ENCODE measurements around the gene GPR45.
"Not testable (repeated sequence)": the region's sequence is repeated elsewhere in the genome, so short reads cannot be mapped to it uniquely, and the experiment has no call there.

Gene GPR45

GRCh38 chr2:105242286-105242993 lies 897 bp downstream of the GPR45 start:
- no peak overlapping the region for H3K4me3 ChIP-seq (ENCODE audit: low read depth, low read length)
- DNase-seq (ENCODE audit: low read depth) = no peak
- in situ Hi-C loops (cut with HindIII; ENCODE audit: low sequenced_read_pairs) = no loop called here
- no peak for TF ChIP-seq CTCF (IDR thresholded peaks at IDR 0.05; ENCODE audit: low read depth, low read length, missing control alignments)

- no peak overlapping the region for H3K4me3 ChIP-seq (ENCODE audit: low read depth, low read length)
- TF ChIP-seq CTCF (IDR thresholded peaks at IDR 0.05; ENCODE audit: low read depth, low read length, missing control alignments) = peak; percentile 46
- DNase-seq (ENCODE audit: low read depth) = no peak
- in situ Hi-C loops (cut with HindIII; ENCODE audit: low sequenced_read_pairs) = no loop called here
Measured at GRCh38 chr2:105243961-105244360, 2.4 kb downstream of the GPR45 start.

GRCh38 chr2:105244451-105244850 lies 2.9 kb downstream of the GPR45 start:
- no peak overlapping the region for H3K4me3 ChIP-seq (ENCODE audit: low read depth, low read length)
- in situ Hi-C loops (cut with HindIII; ENCODE audit: low sequenced_read_pairs) = no loop called here
- DNase-seq (ENCODE audit: low read depth) = no peak
- no peak for TF ChIP-seq CTCF (IDR thresholded peaks at IDR 0.05; ENCODE audit: low read depth, low read length, missing control alignments)

GRCh38 chr2:105248316-105249070 lies 7.0 kb downstream of the GPR45 start:
- no peak overlapping the region for H3K4me3 ChIP-seq (ENCODE audit: low read depth, low read length)
- in situ Hi-C loops (cut with HindIII; ENCODE audit: low sequenced_read_pairs) = no loop called here
- no peak for DNase-seq (ENCODE audit: low read depth)
- no peak for TF ChIP-seq CTCF (IDR thresholded peaks at IDR 0.05; ENCODE audit: low read depth, low read length, missing control alignments)

GRCh38 chr2:105249181-105249580 lies 7.6 kb downstream of the GPR45 start:
- TF ChIP-seq CTCF (IDR thresholded peaks at IDR 0.05; ENCODE audit: low read depth, low read length, missing control alignments) = no peak
- in situ Hi-C loops (cut with HindIII; ENCODE audit: low sequenced_read_pairs) = no loop called here
- no peak overlapping the region for H3K4me3 ChIP-seq (ENCODE audit: low read depth, low read length)
- no peak for DNase-seq (ENCODE audit: low read depth)

GRCh38 chr2:105249891-105250290 lies 8.3 kb downstream of the GPR45 start:
- DNase-seq (ENCODE audit: low read depth) = no peak
- no peak for TF ChIP-seq CTCF (IDR thresholded peaks at IDR 0.05; ENCODE audit: low read depth, low read length, missing control alignments)
- H3K4me3 ChIP-seq (ENCODE audit: low read depth, low read length) = no peak overlapping the region
- in situ Hi-C loops (cut with HindIII; ENCODE audit: low sequenced_read_pairs) = no loop called here

GRCh38 chr2:105251016-105251648 lies 9.6 kb downstream of the GPR45 start:
- H3K4me3 ChIP-seq (ENCODE audit: low read depth, low read length); DNase-seq (ENCODE audit: low read depth); in situ Hi-C loops (cut with HindIII; ENCODE audit: low sequenced_read_pairs): not testable (repeated sequence)

Data from astrocyte of the cerebellum (primary cell).